Measurements from ENCODE around the gene CAMK2A. TPM values are rescaled to one million over a fixed set of nuclear protein-coding genes. Genes with fewer than 3 reads are reported as not detected.

The CAMK2A gene
- polyA plus RNA-seq (2011; rRNA removed) (0.09 and 0.19 TPM in 2 replicates), polyA plus RNA-seq (2017; fragmentation: RNase III; extraction: RNeasy Plus Mini Kit Qiagen cat#74134 plus additional on column Dnase treatment) (0.67 to 1.6 TPM (median 0.93 TPM) in 3 replicates), polyA minus RNA-seq (2011; rRNA and poly(A)+ RNA removed) (0.45 and 0.54 TPM in 2 replicates)
- 0.07 and 0.14 TPM in 2 replicates for polyA plus RNA-seq (2012; cell fraction: cytosol; rRNA removed)
- 1.2 and 1.9 TPM in 2 replicates for polyA plus RNA-seq (2012; cell fraction: nucleus; rRNA removed)

GRCh38 chr5:150289551-150290390, at the start of gene CAMK2A:
TSS of gene CAMK2A (minus strand) at chr5:150289773. CDS start at chr5:150289625, 148 bp downstream.
- DNase-seq (ENCODE audit: low read depth in 1 of 2, low spot score in 1 of 2) (no peak), FAIRE-seq (no peak), ATAC-seq (no peak)
- WGBS (ENCODE audit: missing lambda C conversion rate): 68% methylated on average over 20 of the region's 26 CpGs
- Histone ChIP-seq H3K4me2 (no peak within 1 kb of the TSS), H3K4me1 (peaks cover 11% of the 10 kb centered on the region), H3K9me3 (no peaks in the 10 kb centered on the region), H3K27ac (no peak within 1 kb of the TSS), H3K4me3 (no peak within 1 kb of the TSS)
- TF ChIP-seq PBX3 (IDR thresholded peaks at IDR 0.05): no peak
- no peak for TF ChIP-seq REST (IDR thresholded peaks at IDR 0.05)
- no peak for TF ChIP-seq NPAS2 (CRISPR knock-in tag; IDR thresholded peaks at IDR 0.05; ENCODE audit: borderline replicate concordance)
- no peak for TF ChIP-seq EP300 (IDR thresholded peaks at IDR 0.05)
- TF ChIP-seq BCL3 (IDR thresholded peaks at IDR 0.05): no peak
- no peak for TF ChIP-seq SMC3 (IDR thresholded peaks at IDR 0.05)
- no peak for TF ChIP-seq RNF2 (IDR thresholded peaks at IDR 0.05; ENCODE audit: borderline replicate concordance, low read depth)
- no peak for TF ChIP-seq MAZ (IDR thresholded peaks at IDR 0.05; ENCODE audit: borderline replicate concordance, low read depth, low read length)
- no peak for TF ChIP-seq EHMT2 (IDR thresholded peaks at IDR 0.05; ENCODE audit: low read depth)
- no peak for TF ChIP-seq ZSCAN20 (CRISPR knock-in tag; IDR thresholded peaks at IDR 0.05)
- no peak for TF ChIP-seq HOXA7 (CRISPR knock-in tag; IDR thresholded peaks at IDR 0.05)
- TF ChIP-seq RFX5 (IDR thresholded peaks at IDR 0.05): no peak
- no peak for TF ChIP-seq KDM5A (IDR thresholded peaks at IDR 0.05)
- TF ChIP-seq MYC (IDR thresholded peaks at IDR 0.05; ENCODE audit: borderline replicate concordance, low read length): no peak
- no peak for TF ChIP-seq HEYL (CRISPR knock-in tag; IDR thresholded peaks at IDR 0.05)
- no peak for TF ChIP-seq GATA3 (IDR thresholded peaks at IDR 0.05; ENCODE audit: borderline replicate concordance)
- no peak for TF ChIP-seq SREBF2 (IDR thresholded peaks at IDR 0.05)
- POLR2A ChIA-PET: no interaction called here
- CTCF ChIA-PET: interaction anchor here (0.9 to 5.0 kb wide), 3 partner anchors 10 to 93 kb away, joined by 3 to 25 read pairs (median 4); no protein-coding TSS in a partner anchor

- H3K4me1 ChIP-seq: peaks cover 3% of the 10 kb centered on the region; the same call in 1 of the 3 replicates
- DNase-seq (ENCODE audit: low read depth in 1 of 2, low spot score in 1 of 2) (no peak), ATAC-seq (no peak), FAIRE-seq (no peak)
- H3K4me3 ChIP-seq: no peak overlapping the region
- no peak overlapping the region for H3K4me2 ChIP-seq
- CTCF ChIA-PET: interaction anchor here (1.4 to 5.7 kb wide), 4 partner anchors 12 to 121 kb away, joined by 3 to 56 read pairs (median 6); no protein-coding TSS in a partner anchor
- H3K27ac ChIP-seq: no peak overlapping the region
- 49% methylated on average over 4 of the region's 5 CpGs for WGBS (ENCODE audit: missing lambda C conversion rate)
- TF ChIP-seq HMGXB4 (CRISPR knock-in tag; IDR thresholded peaks at IDR 0.05; ENCODE audit: borderline replicate concordance): no peak
- no peak for TF ChIP-seq ZSCAN20 (CRISPR knock-in tag; IDR thresholded peaks at IDR 0.05)
- no peak for TF ChIP-seq ESRRA (IDR thresholded peaks at IDR 0.05; ENCODE audit: borderline replicate concordance, low read length)
- TF ChIP-seq REST (IDR thresholded peaks at IDR 0.05): no peak
- no peak for TF ChIP-seq MYC (IDR thresholded peaks at IDR 0.05; ENCODE audit: borderline replicate concordance, low read length)
- TF ChIP-seq EHMT2 (IDR thresholded peaks at IDR 0.05; ENCODE audit: low read depth): no peak
- TF ChIP-seq HDAC2 (IDR thresholded peaks at IDR 0.05): no peak
- H3K9me3 ChIP-seq: no peaks in the 10 kb centered on the region
- POLR2A ChIA-PET: no interaction called here
These were observed 49.6 kb upstream of the CAMK2A start for GRCh38 chr5:150339165-150339564.

Measured in A549 (cell line).